ENCODE data around the gene TTC7B.

DNA sequence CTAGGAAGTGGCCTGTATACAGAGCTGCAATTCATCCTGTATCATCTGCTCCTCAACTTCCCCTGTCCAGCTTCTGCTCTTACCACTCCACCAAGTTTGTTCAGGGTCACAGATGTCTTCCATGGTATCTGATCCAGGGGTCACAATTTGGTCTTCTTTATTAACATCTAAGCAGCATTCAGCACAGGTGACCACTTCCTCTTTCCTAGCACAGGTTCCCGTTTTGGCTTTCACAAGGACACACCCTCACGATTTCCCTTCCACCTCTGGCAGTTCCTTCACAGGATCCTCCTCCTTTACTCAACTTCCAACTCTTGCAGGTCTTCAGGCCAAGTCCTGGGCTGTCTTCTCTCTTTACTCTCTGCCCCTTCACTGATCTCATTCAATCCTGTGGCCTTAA lies 93.6 kb downstream of the TTC7B start:
- no peak for TF ChIP-seq CREB1 (IDR thresholded peaks at IDR 0.05)
- no peak for TF ChIP-seq EZH2 (IDR thresholded peaks at IDR 0.05; ENCODE audit: low read depth, low read length, severe bottlenecking)
- TF ChIP-seq TBP (IDR thresholded peaks at IDR 0.05; ENCODE audit: low read depth, low read length), result no peak
